GM19043 (cell line): Measurements from ENCODE around the gene HTRA1.

Experiments used
- ATAC-seq: cut with Tn5 transposase; IDR thresholded peaks from one replicate; pipeline ENCODE4 v1.9.1; 2021; ENCODE audit warnings: low read depth; ENCODE audit not compliant: unreplicated experiment

Gene HTRA1

DNA sequence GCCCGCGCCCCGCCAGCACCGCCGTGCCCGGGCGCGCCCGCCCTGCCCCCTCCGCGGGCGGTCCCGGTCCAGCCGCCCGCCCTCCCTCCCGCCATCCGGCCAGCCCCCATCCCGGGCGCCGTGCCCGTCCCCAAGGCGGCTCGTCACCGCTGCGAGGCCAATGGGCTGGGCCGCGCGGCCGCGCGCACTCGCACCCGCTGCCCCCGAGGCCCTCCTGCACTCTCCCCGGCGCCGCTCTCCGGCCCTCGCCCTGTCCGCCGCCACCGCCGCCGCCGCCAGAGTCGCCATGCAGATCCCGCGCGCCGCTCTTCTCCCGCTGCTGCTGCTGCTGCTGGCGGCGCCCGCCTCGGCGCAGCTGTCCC lies at the start of gene HTRA1:
Gene HTRA1, plus strand, starts transcription at position 187 of the 362 bp plus-strand sequence. Its CDS starts 100 bp downstream, at position 287.
- no peak for ATAC-seq

DNA sequence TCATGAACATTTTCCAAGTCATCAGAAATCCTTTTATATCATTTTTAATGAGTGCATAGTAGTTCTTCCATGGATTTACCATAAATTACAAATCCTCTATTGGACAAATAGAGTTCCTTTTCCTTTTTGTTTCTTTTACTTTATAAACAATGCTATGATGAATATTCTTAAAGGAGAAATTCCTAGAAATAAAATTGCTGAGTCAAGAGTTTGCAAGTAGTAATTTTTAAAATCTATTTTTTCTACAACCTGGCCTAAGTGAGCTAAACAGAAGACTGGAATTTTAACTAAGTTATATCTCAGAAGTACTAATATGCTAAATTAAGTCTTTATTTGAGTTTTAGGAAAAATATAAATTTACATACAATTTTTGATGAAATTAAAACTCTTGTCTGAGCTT lies 48.0 kb upstream of the HTRA1 start:
- ATAC-seq, result no peak

DNA sequence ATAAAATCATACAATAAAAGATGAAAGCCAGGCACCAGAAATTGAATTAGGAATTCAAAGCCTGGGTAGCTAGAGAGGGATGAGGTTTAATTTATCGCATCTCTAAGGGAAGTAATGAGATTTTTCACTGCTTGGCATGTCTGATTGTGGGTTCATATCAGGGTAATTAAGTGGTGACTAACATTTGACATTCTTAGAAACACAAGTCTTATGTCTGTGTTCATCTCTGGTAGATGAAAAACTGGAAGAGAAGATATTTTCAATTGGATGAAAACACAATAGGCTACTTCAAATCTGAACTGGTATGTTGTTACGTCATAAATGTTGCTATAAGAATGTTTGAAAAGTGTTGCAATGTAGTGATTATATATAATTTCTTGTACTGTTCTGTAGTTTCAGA lies 43.7 kb upstream of the HTRA1 start:
- no peak for ATAC-seq

DNA sequence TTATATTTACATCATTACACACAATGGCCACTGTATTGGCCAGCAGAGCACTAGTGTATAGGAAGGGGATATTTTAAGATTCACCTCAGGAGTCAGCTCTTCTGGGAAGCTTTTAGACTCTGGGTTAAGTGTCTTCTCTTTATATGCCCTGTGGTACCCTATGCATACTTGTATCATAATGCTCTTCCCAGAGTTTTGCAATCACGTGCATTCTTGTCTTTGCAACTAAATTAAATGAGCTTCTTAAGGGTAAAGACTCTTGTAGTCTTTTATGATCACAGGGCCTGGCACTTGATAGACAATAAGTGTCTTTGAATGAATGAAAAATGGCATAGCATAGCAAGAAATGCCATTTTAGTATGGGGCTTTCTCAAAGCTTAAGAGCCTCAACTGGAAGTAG lies 42.3 kb upstream of the HTRA1 start:
- ATAC-seq, result no peak

DNA sequence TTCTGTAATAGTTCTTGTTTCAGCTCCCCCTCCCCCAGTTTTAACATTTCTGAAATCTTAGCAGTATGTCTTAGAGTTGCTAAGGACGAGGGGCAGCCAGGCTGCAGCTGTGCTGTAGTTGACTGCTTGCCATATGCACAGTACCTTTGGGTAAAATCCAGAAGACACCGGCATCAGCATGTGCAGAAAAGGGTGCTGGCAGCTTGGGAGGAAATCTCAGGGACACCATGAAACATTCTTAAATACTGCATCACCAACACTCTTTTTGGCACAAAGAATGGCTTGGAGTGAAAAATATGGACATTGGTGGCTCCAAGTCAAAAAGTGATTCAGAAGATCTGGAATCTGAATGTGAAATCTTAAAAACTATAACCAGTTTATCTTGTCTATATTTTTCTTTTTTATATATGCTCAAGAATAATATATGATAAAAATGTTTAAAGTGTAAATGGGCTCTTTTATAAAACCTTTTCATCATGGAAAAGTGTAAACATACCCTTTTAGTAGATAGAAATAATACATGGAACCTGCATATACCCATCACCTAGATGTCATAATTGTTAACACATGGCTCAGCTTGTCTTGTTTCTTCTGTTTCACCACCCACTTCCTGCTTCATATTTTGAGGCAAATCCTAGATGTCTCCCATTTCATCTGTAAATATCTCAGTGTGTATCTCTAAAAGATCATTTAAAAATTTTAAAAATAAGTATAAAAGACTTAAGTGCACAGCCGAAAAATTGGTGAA lies 41.3 kb upstream of the HTRA1 start:
- ATAC-seq, result no peak

DNA sequence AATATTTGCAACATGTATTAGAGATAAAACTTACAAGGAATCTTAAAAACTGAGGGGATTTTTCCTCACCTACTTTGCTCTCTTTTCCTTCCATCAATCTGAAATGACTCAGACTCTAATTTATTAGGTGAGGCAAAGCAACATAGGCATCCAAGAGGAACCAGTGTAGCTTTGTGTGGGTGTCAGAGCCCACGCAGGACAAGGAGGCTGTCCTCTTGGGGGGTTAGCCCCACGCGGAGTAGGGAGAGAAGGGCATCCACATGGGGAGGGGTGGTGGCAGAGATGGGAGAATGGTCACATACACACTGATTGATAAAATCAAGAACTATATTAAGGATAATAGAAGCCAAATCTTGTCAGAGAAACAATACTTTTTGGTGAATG lies 40.7 kb upstream of the HTRA1 start:
- ATAC-seq, result no peak

DNA sequence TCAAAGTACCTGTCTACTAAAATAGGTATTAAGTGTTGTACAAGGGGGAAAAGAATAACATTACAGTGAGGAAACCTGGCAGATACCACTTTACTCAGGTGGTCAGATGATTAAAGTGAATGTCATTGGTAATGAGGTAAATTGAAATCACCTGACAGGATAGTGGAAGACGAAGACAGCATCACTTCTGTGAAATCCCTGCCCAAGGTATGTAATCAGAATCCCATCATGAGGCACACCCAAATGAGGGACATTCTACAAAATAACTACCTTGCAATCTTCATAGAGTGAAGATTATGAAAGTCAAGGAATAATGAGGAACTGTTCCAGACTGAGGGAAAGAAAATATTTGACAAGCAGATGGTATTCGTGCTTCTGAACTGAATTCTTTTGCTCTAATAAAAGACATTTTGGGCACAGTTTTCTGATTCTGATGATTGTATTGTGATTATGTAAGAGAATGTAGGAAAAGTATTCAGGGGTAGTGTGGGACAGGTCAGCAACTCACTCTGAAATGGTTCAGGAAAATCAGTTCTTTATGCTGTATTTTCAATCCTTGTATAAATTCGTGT lies 40.2 kb upstream of the HTRA1 start:
- no peak for ATAC-seq

DNA sequence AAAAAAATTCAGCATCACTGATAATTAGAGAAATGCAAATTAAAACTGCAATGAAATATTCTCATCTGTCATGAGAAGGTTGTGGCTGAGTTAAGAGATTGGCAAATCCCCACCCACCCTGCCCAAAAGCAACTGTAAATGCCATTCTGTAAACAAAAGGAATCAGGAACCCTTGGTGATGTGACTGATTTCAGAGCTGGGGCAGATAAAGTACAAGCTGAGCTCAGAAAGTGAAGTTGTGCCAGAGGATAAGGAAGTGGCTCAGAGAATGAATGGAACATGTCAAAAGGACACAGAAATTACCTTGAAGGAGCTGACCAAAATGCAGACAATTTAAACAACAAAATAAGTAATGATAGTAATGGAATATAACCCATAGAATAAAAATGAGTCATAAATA lies 39.6 kb upstream of the HTRA1 start:
- ATAC-seq, result no peak

DNA sequence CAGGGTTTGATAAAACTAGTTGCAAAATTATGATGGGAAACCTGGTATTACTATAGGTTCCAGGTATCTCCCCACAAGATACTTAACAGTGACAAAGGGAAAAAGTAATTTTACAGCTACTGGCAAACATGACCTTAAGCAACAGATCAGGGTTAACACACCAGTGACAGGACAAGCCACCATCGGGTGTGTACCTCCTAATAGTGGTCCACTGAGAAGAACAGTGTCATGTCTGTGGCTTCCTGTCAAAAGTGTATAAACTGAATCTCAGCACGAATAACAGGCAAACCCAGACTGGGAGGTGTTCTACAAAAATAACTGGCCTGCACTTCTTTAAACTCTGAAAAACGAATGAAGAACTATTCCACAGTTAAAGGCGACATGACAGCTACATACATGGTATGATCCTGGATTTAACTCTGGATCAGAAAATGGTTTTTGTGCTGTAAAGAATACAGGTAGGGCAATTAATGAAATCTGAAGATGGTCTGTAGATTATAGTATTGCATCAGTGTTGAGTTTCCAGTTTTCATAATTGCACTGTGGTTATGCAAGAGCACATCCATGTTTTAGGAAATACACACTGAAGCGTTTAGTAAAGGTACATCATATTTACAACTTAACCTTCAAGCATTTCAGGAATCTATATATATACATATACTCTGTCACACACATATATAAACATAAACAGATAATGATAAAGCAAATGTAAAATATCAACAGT lies 38.9 kb upstream of the HTRA1 start:
- no peak for ATAC-seq

DNA sequence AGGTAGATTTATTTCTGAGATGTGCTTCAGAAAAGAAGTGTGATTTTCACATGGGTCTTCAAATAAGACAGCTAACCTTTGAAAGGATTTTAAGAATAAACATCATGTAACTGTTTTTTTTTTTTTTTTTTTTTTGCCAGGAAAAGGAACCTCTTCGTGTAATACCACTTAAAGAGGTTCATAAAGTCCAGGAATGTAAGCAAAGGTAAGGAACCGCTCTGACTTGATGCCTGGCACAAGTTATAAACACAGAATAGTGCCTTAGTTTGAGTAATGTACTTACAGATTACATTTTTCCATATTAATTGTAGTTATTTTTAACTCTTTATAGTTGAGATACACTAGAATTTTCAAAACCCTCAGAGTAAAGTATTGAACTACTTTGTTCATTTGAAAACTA lies 37.3 kb upstream of the HTRA1 start:
- ATAC-seq, result no peak

DNA sequence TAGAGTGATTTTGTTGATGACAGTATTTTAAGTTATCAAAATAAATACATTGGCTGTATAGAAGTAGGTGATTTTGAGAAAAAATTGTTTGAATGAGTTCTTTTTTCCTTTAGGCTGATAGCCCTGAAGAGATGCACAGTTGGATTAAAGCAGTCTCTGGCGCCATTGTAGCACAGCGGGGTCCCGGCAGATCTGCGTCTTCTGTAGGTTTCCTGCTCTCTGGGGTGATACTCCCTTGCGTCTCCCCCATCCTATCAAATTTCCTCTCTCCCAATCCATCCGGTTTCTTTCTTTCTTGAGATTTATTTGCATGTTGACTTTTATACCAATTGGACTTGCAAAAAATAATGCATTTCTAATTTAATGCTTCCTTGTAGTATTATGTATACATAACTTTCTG lies 34.5 kb upstream of the HTRA1 start:
- ATAC-seq, result no peak

DNA sequence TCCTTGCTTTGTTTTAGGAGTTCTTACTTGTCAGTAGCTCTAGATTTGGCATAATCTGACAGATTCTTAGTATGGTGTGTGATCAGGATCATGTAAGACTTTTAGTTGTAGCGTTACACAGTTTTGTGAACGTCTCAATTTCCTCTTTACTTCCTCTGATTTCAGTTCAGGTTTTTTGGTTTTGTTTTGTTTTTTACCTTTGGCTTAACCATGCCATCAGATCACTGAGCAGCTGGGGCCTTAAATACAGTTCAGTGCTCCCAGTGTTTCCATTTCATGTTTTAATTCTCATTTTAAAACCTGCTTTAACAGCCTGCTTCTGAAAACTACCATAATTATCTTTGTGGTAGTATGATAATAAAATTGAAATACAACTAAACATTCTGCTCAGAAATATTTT lies 34.1 kb upstream of the HTRA1 start:
- no peak for ATAC-seq

DNA sequence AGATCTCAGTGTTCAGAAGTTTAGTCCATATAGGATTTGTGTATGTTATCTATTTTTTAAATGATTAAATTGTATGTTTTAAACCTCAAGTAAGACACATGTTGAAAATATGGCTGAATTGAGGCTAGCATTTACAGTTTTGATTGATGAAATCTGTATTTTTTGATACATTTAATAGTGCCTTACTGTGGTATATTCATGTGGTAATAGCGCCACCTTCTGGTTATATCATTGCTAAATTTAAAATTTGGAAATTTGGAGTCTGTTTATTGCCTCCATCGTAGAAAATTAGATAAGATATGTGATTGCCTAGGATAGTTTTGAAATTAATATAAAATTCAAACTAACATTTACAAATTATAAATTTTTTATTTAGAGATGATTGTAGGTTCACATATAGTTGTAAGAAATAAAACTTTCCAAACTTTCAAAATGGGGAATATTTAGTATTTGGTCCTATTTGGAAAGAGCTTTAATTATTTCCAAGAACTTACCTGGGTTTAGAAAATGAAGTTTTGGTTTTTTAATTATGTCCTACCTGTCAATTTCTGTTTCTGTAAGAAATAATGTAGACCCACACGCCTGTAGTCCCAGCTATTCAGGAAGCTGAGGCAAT lies 26.0 kb upstream of the HTRA1 start:
- ATAC-seq, result no peak

DNA sequence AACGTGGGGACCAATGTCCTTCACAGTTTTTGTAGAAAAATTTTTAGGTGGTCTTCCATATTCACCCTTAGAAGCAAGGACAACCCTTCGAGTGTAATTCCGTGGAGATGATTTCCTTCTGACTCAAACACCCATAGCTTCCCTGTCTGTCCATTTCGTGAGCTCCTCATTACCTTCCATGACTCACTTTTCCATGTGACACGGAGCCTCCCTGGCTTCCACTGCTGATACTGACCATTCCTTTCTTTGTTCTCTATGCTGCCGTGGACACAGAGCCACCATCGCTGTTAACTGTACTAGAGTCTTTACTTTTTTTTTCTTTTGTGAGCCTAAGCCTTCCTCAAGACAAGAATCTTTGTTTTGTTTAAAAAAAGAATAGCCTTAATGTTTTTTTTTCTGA lies 19.4 kb upstream of the HTRA1 start:
- no peak for ATAC-seq

DNA sequence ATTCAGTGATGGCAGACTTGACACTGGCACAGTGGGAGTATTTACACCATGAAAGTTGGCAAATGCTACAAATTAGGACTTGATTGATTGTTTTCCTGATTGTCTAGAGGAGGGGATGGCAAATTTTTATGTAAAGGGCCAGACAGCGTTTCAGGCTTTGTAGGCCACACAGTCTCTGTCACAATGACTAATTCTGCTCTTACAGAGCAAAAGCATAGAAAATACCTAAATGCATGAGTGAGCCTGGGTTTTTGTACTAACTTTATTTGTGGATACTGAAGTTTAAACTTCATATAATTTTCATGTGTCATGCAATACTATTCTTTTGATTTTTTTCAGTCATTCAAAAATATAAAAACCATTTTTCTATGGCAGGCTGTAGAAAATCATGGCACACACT lies 15.9 kb upstream of the HTRA1 start:
- no peak for ATAC-seq

DNA sequence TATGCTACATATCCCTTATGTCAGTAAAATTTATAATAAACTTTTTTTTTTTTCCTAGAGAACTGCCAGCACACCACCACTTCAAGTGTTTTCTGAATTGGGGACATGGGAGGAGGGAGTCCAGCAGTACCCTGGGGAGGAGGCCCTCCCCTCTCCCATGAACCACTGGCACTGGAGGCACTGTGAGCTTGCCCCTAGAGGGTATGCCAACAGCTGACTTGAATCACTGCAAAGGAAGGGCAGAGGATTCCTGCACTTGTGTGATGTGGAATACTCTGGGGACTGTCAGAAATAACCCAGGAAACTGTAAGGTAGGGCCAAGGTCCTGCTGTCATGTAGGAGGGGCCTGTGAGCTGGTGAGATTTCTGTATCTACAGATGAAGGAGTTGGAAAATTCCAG lies 15.4 kb upstream of the HTRA1 start:
- ATAC-seq, result no peak

DNA sequence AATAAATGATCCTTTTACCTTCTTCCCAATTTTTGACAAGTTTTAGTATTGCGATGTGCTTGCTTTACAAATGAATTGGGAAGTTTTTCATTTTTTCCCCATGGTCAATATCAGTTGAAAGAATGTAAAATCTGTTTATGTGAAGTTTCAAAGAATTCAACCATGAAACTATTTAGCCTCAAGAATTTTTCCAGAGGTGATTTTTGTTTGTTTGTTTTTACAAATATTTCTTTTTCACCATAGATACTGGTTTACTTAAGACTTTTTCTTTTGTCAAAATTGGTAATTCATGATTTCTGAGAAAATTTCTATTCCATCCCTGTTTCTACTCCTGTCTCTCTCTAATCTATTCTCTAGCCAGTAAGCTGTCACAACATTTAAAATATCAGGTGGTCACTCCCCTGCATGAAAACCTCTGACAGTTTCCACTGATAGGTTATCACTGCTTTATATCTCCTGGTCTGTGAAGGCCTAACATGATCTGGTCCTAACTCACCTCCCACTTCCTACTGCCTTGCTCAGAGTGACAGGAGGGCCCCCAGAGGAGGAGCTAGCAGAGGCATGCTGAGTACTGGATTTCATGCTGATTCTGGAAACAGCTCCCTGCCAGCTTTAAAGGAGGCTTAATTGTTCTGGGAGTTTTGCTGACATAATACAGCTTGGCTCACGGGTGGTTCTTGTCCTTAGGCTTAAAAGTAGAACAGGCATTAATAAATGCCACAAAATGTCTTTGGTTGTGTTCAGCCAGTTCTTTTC lies 14.5 kb upstream of the HTRA1 start:
- ATAC-seq, result no peak

DNA sequence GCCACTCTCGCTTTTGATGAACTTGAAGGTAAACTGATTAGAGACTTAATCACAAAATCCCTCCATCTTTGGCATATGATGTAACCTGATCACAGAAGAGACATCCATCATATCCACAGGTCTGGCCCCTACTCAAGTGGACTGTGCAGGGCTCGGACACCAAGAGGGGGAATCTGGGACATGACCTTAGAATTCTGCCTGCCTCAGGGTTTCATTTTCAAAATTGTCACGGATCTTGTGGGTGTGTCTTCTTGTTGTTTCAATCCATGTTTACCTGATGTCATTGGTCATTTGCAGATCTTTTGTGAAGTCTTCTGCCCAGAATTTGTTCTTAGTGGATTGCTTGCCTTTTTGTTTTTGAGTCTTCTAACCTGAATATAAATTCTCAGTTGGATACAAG lies 12.8 kb upstream of the HTRA1 start:
- no peak for ATAC-seq

DNA sequence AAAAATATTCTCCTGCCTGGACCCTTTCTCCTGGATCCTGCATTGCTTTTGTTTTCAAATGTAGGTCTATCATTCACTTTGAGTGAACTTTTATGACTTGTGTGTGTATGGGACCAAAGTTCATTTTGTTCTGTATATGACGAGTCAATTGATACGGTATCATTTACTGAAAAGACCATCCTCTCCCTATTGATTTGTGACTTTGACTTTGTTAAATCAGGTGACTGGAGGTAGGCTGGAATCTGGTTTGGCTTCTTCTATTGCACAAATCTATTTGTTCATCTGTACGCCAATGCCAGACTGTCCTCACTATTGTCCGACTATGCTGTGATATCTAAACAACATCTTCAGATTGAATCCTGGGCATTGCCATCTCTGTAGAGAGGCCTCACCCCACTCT lies 12.2 kb upstream of the HTRA1 start:
- ATAC-seq, result no peak

DNA sequence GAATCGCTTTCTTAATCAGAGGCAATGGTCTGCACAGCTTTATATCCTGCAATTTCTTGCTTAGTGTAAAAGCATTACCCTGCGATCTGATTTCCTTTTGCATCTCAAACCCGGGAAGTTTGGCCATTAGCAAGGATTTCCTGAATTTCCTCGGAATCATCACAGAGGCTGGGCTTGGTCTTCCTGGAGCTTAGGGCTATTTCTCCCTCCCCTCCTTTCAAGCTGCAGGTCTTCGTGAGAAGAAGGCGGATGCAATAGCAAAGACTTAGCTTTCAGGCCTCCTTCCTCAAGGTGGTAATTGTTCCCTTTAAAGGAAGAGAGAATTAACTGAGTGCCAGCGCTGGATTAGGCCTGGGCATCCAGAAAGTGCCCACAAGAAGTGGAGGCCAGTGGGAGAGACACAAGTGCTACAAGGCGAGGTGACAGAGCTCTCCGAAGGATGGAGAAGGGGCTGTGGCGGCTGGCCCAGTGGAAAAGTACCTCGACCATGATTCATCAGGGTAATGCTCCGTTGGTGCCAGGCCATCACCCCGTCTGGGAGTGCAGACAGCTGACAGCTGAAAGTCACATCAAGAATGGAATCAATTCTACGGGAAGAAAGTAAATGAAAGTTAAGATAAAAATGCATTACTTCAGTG lies 10.9 kb upstream of the HTRA1 start:
- no peak for ATAC-seq
